IMR-90 (cell line): ENCODE data around the gene SLC1A5. TPM values are rescaled to one million over a fixed set of nuclear protein-coding genes. Genes with fewer than 3 reads are reported as not detected.

Source experiments
- ATAC-seq: fragments of 200-7000 bp; cut with Tn5 transposase; 2 replicates; pipeline ENCODE4 v1.9.1; 2020; ENCODE audit warnings: low read depth, mild to moderate bottlenecking, moderate library complexity
- BruUV-seq: library from RNA; stranded (reverse); fragments of 400-500 nt; replicated peaks from 2 replicates; lab custom pipeline; 2021; lab: Mats Ljungman, UMichigan
- CTCF ChIA-PET: fragments of 300-600 bp; formaldehyde crosslinking; extraction: SDS; loops from one replicate; lab custom pipeline; 2021; ENCODE audit warnings: antibody characterized with exemption; lab: Yijun Ruan, JAX
- POLR2A ChIA-PET: fragments of 300-600 bp; sonication (Branson Sonifier 250); formaldehyde crosslinking; loops from one replicate; lab custom pipeline; 2022; ENCODE audit warnings: antibody characterized with exemption; ENCODE audit not compliant: unreplicated experiment; lab: Charles Lee
- DNase-seq: peaks from one replicate; pipeline ENCODE4 v3.0.0; 2013
- H2AFZ ChIP-seq: replicated peaks from 2 replicates; pipeline ENCODE3; 2013; ENCODE audit warnings: low read length, mild to moderate bottlenecking; ENCODE audit not compliant: poor library complexity
- H2AK5ac ChIP-seq: 2 replicates; pipeline ENCODE4 v1.6.1; 2013; ENCODE audit warnings: low read depth, low read length, inconsistent platforms
- H2AK9ac ChIP-seq: replicated peaks from 2 replicates; pipeline ENCODE3; 2013; ENCODE audit warnings: mild to moderate bottlenecking, low read depth, low read length, moderate library complexity; ENCODE audit not compliant: poor library complexity
- H2BK120ac ChIP-seq: 2 replicates; pipeline ENCODE4 v1.6.1; 2013; ENCODE audit warnings: low read depth, low read length, inconsistent platforms
- H2BK15ac ChIP-seq: 3 replicates; pipeline ENCODE4 v1.6.1; 2013; ENCODE audit warnings: low read depth, low read length, inconsistent platforms
- H2BK20ac ChIP-seq: 2 replicates; pipeline ENCODE4 v1.6.1; 2013; ENCODE audit warnings: low read depth, mild to moderate bottlenecking, inconsistent platforms, low read length, moderate library complexity
- H2BK5ac ChIP-seq: 2 replicates; pipeline ENCODE4 v1.6.1; 2013; ENCODE audit warnings: mild to moderate bottlenecking, low read depth, low read length, inconsistent platforms; ENCODE audit not compliant: poor library complexity, severe bottlenecking
- H3K14ac ChIP-seq: replicated peaks from 2 replicates; pipeline ENCODE4 v1.6.1; 2013; ENCODE audit warnings: low read depth, low read length, inconsistent platforms
- H3K18ac ChIP-seq: 2 replicates; pipeline ENCODE4 v1.6.1; 2013; ENCODE audit warnings: low read depth, low read length, control low read depth
- H3K23ac ChIP-seq: 2 replicates; pipeline ENCODE4 v1.6.1; 2013; ENCODE audit warnings: low read depth, low read length, inconsistent platforms
- H3K27ac ChIP-seq: 2 replicates; pipeline ENCODE4 v1.5.1; 2013; ENCODE audit warnings: mild to moderate bottlenecking, control low read depth, low read length; ENCODE audit not compliant: insufficient read depth
- H3K27me3 ChIP-seq: 2 replicates; pipeline ENCODE4 v1.6.1; 2013; ENCODE audit warnings: low read length; ENCODE audit not compliant: control insufficient read depth, insufficient read depth
- H3K36me3 ChIP-seq: 2 replicates; pipeline ENCODE4 v1.6.1; 2013; ENCODE audit warnings: low read length, mixed read lengths; ENCODE audit not compliant: control insufficient read depth, insufficient read depth
- H3K4ac ChIP-seq: 2 replicates; pipeline ENCODE4 v1.6.1; 2013; ENCODE audit warnings: low read depth, low read length, inconsistent platforms
- H3K4me1 ChIP-seq: 2 replicates; pipeline ENCODE4 v1.6.1; 2013; ENCODE audit warnings: low read length, mixed read lengths; ENCODE audit not compliant: control insufficient read depth, insufficient read depth
- H3K4me2 ChIP-seq: 2 replicates; pipeline ENCODE4 v1.6.1; 2013; ENCODE audit warnings: low read depth, mild to moderate bottlenecking, control low read depth, low read length, moderate library complexity
- H3K4me3 ChIP-seq: 2 replicates; pipeline ENCODE4 v1.5.1; 2013; ENCODE audit warnings: low read depth, mild to moderate bottlenecking, control low read depth, low read length, moderate library complexity; ENCODE audit not compliant: insufficient read depth
- H3K56ac ChIP-seq: 2 replicates; pipeline ENCODE4 v1.6.1; 2013; ENCODE audit warnings: low read length, inconsistent platforms; ENCODE audit not compliant: insufficient read depth; ENCODE audit errors: extremely low read depth
- H3K79me1 ChIP-seq, 2 experiments: 2 replicates each; pipeline ENCODE4 v1.6.1; 2013; ENCODE audit warnings: low read length in 2 of 2, inconsistent platforms in 1 of 2, low read depth in 1 of 2
- H3K9ac ChIP-seq: 2 replicates; pipeline ENCODE4 v1.6.1; 2013; ENCODE audit warnings: low read depth, low read length, control low read depth
- H3K9me1 ChIP-seq: 2 replicates; pipeline ENCODE4 v1.6.1; 2013; ENCODE audit warnings: low read length, inconsistent platforms; ENCODE audit not compliant: insufficient read depth
- H3K9me3 ChIP-seq: 2 replicates; pipeline ENCODE4 v1.6.1; 2013; ENCODE audit warnings: low read length; ENCODE audit not compliant: control insufficient read depth, insufficient read depth
- H4K20me1 ChIP-seq: 2 replicates; pipeline ENCODE4 v1.6.1; 2013; ENCODE audit warnings: low read length, inconsistent platforms; ENCODE audit not compliant: insufficient read depth
- H4K5ac ChIP-seq: 2 replicates; pipeline ENCODE4 v1.6.1; 2013; ENCODE audit warnings: mild to moderate bottlenecking, low read depth, low read length, control low read depth
- H4K8ac ChIP-seq, 2 experiments: 2 replicates each; pipeline ENCODE4 v1.6.1; 2013; ENCODE audit warnings: low read depth in 2 of 2, low read length in 2 of 2, control low read depth in 1 of 2, inconsistent platforms in 1 of 2
- H4K91ac ChIP-seq: 2 replicates; pipeline ENCODE4 v1.6.1; 2013; ENCODE audit warnings: low read depth, low read length, inconsistent platforms; ENCODE audit not compliant: insufficient read depth
- CEBPB ChIP-seq: IDR thresholded peaks from 2 replicates; pipeline ENCODE4 v1.6.1; 2012; ENCODE audit warnings: low read depth, low read length, improper control_type of control experiment
- CHD1 ChIP-seq: IDR thresholded peaks from 2 replicates; pipeline ENCODE4 v1.6.1; 2012; ENCODE audit warnings: low read depth, low read length, improper control_type of control experiment
- FOS ChIP-seq: fragments of 150-350 bp; IDR thresholded peaks from 2 replicates; pipeline ENCODE4 v1.6.1; 2016; ENCODE audit warnings: low read depth, low read length
- MAFK ChIP-seq: IDR thresholded peaks from 2 replicates; pipeline ENCODE4 v1.6.1; 2012; ENCODE audit warnings: low read depth, low read length, improper control_type of control experiment
- MAZ ChIP-seq: IDR thresholded peaks from 2 replicates; pipeline ENCODE4 v1.6.1; 2012; ENCODE audit warnings: low read depth, mild to moderate bottlenecking, low read length, improper control_type of control experiment, moderate library complexity, borderline replicate concordance
- NFE2L2 ChIP-seq: fragments of 150-350 bp; IDR thresholded peaks from 2 replicates; pipeline ENCODE4 v1.6.1; 2016; ENCODE audit warnings: low read depth, mild to moderate bottlenecking, low read length
- RAD21 ChIP-seq: IDR thresholded peaks from 2 replicates; pipeline ENCODE4 v1.6.1; 2012; ENCODE audit warnings: low read length, improper control_type of control experiment
- RCOR1 ChIP-seq: IDR thresholded peaks from 2 replicates; pipeline ENCODE4 v1.6.1; 2012; ENCODE audit warnings: mild to moderate bottlenecking, low read length, improper control_type of control experiment; ENCODE audit not compliant: insufficient replicate concordance
- RFX5 ChIP-seq: IDR thresholded peaks from 2 replicates; pipeline ENCODE4 v1.8.0; 2012; ENCODE audit warnings: low read depth, mild to moderate bottlenecking, low read length, moderate library complexity
- SMC3 ChIP-seq: fragments of 150-350 bp; IDR thresholded peaks from 2 replicates; pipeline ENCODE4 v1.6.1; 2016; ENCODE audit warnings: low read depth, mild to moderate bottlenecking, antibody characterized with exemption, low read length, moderate library complexity
- USF2 ChIP-seq: fragments of 150-350 bp; IDR thresholded peaks from 2 replicates; pipeline ENCODE4 v1.6.1; 2017; ENCODE audit warnings: mild to moderate bottlenecking, antibody characterized with exemption, low read length, low read depth
- WGBS, 2 experiments: methylation state at CpG; one replicate each; pipeline versions ENCODE4 v1.1.5 to v1.1.7; 2013; ENCODE audit warnings: missing lambda C conversion rate in 2 of 2; ENCODE audit not compliant: insufficient read length in 1 of 2; ENCODE audit errors: extremely low coverage in 2 of 2; 5-methylcytosine and 5-hydroxymethylcytosine counted together
- dilution Hi-C: fragments of 300-500 bp; cut with HindIII; formaldehyde crosslinking; loops from one replicate; pipeline ENCODE4 v1.14.3; 2018; ENCODE audit warnings: low sequenced_read_pairs; ENCODE audit not compliant: unreplicated experiment
- in situ Hi-C: fragments of 300-500 bp; cut with MboI; formaldehyde crosslinking; loops from 3 replicates; pipeline ENCODE4 v1.14.3; 2019; ENCODE audit warnings: low sequenced_read_pairs, inconsistent platforms, mixed read lengths
- intact Hi-C: fragments of 100-400 bp; cut with micrococcal nuclease; formaldehyde crosslinking; loops from 2 replicates; pipeline ENCODE4 v1.10.0; 2022
- polyA plus RNA-seq, 3 experiments: library from polyadenylated mRNA; depleted of rRNA; stranded (reverse); fragments of >200 nt; gene quantifications; 2 replicates each; pipeline ENCODE4 v1.2.3, GENCODE V29; 2012; ENCODE audit warnings: low replicate concordance in 1 of 3
- total RNA-seq: library from RNA; depleted of rRNA; stranded (reverse); fragments of >200 nt; gene quantifications from 2 replicates; pipeline ENCODE4 v1.2.3, GENCODE V29; 2012
- TF ChIP-seq, protein P1 (sequence below): conservative IDR thresholded peaks from 2 replicates; pipeline ENCODE4 v1.5.1; 2012; ENCODE audit warnings: mild to moderate bottlenecking, low read depth, low read length, improper control_type of control experiment

SLC1A5 gene
- total and polyA plus RNA-seq, 2 of the 4 experiments (the other 2 are of a cell fraction), result 142 to 171 TPM

DNA sequence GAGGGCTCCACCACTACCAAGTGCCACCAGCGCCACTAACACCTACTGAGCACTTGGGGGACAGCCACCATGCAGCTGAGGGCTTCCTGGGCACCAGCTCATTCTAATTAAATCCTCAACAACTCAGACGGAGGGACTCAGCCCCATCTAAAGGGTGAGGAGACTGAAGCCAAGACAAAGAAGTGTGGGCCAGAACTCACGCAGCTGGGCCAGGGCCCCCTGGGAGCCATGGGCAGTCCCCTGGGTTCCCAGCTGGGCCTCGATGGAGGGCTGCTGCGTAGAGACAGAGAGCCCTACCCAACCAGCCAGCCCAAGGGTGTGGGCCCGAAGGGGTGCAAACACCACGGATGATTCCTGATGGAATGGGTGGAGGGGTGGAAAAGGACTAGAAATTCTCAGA is 58.7 kb downstream of the SLC1A5 start (continued):
- no peak for TF ChIP-seq USF2

DNA sequence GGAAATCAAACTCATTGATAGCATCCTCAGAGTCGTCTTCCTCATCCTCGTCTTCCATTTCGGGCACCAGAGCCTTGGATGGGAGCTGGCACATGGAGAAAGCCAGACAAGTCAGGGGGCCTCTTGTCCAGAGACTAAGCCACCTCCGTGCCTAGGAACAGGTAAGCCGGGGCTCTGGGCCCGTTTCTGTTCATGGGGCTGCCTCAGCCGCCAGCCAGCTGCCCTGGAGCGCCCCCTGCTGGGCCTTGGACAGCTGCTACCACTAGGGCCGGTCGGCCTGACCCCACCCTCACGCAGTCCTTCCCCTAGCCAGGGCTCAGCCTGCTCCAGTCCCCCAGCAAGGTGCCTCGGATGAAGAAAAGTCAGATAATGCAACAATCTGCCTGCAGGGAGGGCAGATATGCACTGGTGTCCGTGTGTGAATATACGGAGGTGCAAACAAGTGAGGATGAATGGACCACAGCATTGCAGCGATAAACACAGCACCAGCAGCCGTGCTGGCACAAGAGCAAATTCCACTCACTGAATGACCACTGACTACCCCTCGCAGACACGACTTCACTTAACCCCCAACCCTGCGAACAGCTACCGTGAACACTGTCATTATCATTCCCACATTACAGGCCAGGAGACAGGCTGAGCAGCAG is 59.6 kb downstream of the SLC1A5 start:
- TF ChIP-seq MAFK (no peak), RCOR1 (no peak), RFX5 (no peak), NFE2L2 (no peak), FOS (no peak), USF2 (no peak), CHD1 (no peak), MAZ (peak; percentile 61), CEBPB (no peak), RAD21 (peak; percentile 79), SMC3 (peak; percentile 59)
- TF ChIP-seq, protein P1, sequence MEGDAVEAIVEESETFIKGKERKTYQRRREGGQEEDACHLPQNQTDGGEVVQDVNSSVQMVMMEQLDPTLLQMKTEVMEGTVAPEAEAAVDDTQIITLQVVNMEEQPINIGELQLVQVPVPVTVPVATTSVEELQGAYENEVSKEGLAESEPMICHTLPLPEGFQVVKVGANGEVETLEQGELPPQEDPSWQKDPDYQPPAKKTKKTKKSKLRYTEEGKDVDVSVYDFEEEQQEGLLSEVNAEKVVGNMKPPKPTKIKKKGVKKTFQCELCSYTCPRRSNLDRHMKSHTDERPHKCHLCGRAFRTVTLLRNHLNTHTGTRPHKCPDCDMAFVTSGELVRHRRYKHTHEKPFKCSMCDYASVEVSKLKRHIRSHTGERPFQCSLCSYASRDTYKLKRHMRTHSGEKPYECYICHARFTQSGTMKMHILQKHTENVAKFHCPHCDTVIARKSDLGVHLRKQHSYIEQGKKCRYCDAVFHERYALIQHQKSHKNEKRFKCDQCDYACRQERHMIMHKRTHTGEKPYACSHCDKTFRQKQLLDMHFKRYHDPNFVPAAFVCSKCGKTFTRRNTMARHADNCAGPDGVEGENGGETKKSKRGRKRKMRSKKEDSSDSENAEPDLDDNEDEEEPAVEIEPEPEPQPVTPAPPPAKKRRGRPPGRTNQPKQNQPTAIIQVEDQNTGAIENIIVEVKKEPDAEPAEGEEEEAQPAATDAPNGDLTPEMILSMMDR, result peak; percentile 85
- Histone ChIP-seq H3K79me1 (peaks cover 36 to 81% of the 10 kb centered on the region in 2 experiments), H3K9me3 (no peaks in the 10 kb centered on the region), H2BK5ac (no peak overlapping the region), H3K36me3 (peaks cover 81% of the 10 kb centered on the region), H2AFZ (peak overlapping the region; percentile 44), H3K14ac (no peak overlapping the region), H3K4me2 (no peak overlapping the region), H2BK20ac (0 out of 2 replicates have a peak overlapping the region, but pooled peaks have one; percentile 15), H3K23ac (no peak overlapping the region), H4K5ac (no peak overlapping the region), H2AK5ac (0 out of 2 replicates have a peak overlapping the region, but pooled peaks have one; percentile 20), H4K91ac (no peak overlapping the region), H2BK120ac (no peak overlapping the region), H3K27me3 (no peaks in the 10 kb centered on the region), H2AK9ac (peak overlapping the region; percentile 43), H3K18ac (no peak overlapping the region), H3K56ac (no peak overlapping the region), H3K9me1 (peaks cover 17% of the 10 kb centered on the region; the same call in 1 of the 2 replicates), H3K27ac (no peak overlapping the region), H2BK15ac (no peak overlapping the region), H4K8ac (no peak overlapping the region), H3K4me3 (no peak overlapping the region), H3K4ac (no peak overlapping the region), H3K9ac (no peak overlapping the region), H4K20me1 (peaks cover 70% of the 10 kb centered on the region), H3K4me1 (peaks cover 15% of the 10 kb centered on the region)
- ChIA-PET CTCF (interaction anchor here (1.8 kb wide), 1 partner anchor 13 kb away, joined by 8 read pairs; no protein-coding TSS in a partner anchor), POLR2A (no interaction called here)
- 57% methylated on average over 12 of the region's 20 CpGs; no CpG with 5 or more reads in 1 of the 2 experiments for WGBS, 2 experiments
- no TSS peak for BruUV-seq
- dilution Hi-C loops (no loop called here), intact Hi-C loops (no loop called here), in situ Hi-C loops (no loop called here)
- ATAC-seq, result peak; percentile 72
- peak; percentile 44 for DNase-seq
